Measurements from ENCODE around the gene MSN. TPM values are rescaled to one million over a fixed set of nuclear protein-coding genes. Genes with fewer than 3 reads are reported as not detected.

MSN gene
- total and polyA plus RNA-seq, 10 of the 15 experiments (the other 5 are each of a cell fraction or from before 2014, with no cell fraction given): 93.8 to 432 (median 270) TPM

DNA sequence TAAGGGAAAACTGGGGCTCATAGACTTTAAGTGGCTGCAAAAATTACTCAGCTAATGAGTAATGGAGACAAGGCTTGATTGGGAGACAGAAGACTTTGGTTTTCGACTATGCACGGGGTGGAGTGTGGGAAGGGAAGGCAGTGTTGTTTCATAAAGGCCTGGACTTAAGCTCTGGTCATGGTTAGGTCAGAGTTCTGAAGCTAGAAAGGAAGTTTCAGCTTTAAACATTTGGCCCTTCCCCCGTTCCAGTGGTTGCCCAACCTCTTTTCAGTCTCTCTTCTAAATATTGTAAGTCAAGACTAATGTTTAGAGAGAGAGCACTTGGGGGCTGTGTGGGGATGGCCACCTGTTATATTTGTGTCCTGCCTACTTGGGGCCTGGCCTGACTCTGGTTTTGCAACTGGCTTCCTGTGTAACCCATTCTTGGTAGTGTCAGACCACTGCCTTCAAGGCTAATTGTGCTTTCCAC is 21.0 kb downstream of the MSN start (continued):
- TF ChIP-seq RUNX3 (IDR thresholded peaks at IDR 0.05; ENCODE audit: low read length): peak; percentile 73
- TF ChIP-seq CREB1 (IDR thresholded peaks at IDR 0.05; ENCODE audit: low read depth): peak; percentile 26; the same call in 1 of the 2 replicates
- TF ChIP-seq YY1 (IDR thresholded peaks at IDR 0.05; ENCODE audit: low read depth, low read length): no peak
- peak; percentile 20; the same call in 1 of the 2 replicates for TF ChIP-seq RAD21 (IDR thresholded peaks at IDR 0.05; ENCODE audit: insufficient read depth, low read depth, low read length)
- TF ChIP-seq, protein P1, sequence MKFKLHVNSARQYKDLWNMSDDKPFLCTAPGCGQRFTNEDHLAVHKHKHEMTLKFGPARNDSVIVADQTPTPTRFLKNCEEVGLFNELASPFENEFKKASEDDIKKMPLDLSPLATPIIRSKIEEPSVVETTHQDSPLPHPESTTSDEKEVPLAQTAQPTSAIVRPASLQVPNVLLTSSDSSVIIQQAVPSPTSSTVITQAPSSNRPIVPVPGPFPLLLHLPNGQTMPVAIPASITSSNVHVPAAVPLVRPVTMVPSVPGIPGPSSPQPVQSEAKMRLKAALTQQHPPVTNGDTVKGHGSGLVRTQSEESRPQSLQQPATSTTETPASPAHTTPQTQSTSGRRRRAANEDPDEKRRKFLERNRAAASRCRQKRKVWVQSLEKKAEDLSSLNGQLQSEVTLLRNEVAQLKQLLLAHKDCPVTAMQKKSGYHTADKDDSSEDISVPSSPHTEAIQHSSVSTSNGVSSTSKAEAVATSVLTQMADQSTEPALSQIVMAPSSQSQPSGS (IDR thresholded peaks at IDR 0.05; ENCODE audit: low read length): peak; percentile 13; the same call in 1 of the 2 replicates
- peak; percentile 57; the same call in 1 of the 2 replicates for TF ChIP-seq TBL1XR1 (IDR thresholded peaks at IDR 0.05; ENCODE audit: low read depth, low read length)
- 0 out of 2 replicates have a peak, but pooled peaks have one; percentile 50 for TF ChIP-seq CBX5 (IDR thresholded peaks at IDR 0.05; ENCODE audit: low read depth)
- TF ChIP-seq, protein P2, sequence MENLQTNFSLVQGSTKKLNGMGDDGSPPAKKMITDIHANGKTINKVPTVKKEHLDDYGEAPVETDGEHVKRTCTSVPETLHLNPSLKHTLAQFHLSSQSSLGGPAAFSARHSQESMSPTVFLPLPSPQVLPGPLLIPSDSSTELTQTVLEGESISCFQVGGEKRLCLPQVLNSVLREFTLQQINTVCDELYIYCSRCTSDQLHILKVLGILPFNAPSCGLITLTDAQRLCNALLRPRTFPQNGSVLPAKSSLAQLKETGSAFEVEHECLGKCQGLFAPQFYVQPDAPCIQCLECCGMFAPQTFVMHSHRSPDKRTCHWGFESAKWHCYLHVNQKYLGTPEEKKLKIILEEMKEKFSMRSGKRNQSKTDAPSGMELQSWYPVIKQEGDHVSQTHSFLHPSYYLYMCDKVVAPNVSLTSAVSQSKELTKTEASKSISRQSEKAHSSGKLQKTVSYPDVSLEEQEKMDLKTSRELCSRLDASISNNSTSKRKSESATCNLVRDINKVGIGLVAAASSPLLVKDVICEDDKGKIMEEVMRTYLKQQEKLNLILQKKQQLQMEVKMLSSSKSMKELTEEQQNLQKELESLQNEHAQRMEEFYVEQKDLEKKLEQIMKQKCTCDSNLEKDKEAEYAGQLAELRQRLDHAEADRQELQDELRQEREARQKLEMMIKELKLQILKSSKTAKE (IDR thresholded peaks at IDR 0.05; ENCODE audit: low read depth, poor library complexity, severe bottlenecking): no peak
- no peak for TF ChIP-seq STAT1 (conservative IDR thresholded peaks at IDR 0.05)
- no peak for TF ChIP-seq STAT3 (IDR thresholded peaks at IDR 0.05; ENCODE audit: low read depth, low read length)
- TF ChIP-seq RELA (IDR thresholded peaks at IDR 0.05; ENCODE audit: borderline replicate concordance, partially characterized antibody): no peak
- TF ChIP-seq RFX5 (IDR thresholded peaks at IDR 0.05; ENCODE audit: low read depth, low read length): no peak
- TF ChIP-seq, protein P3, sequence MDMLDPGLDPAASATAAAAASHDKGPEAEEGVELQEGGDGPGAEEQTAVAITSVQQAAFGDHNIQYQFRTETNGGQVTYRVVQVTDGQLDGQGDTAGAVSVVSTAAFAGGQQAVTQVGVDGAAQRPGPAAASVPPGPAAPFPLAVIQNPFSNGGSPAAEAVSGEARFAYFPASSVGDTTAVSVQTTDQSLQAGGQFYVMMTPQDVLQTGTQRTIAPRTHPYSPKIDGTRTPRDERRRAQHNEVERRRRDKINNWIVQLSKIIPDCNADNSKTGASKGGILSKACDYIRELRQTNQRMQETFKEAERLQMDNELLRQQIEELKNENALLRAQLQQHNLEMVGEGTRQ (IDR thresholded peaks at IDR 0.05; ENCODE audit: borderline replicate concordance, low read depth, low read length): no peak
- no peak for TF ChIP-seq NR2F1 (conservative IDR thresholded peaks at IDR 0.05)
- TF ChIP-seq SUPT20H (IDR thresholded peaks at IDR 0.05; ENCODE audit: borderline replicate concordance, control insufficient read depth, low read depth, low read length): no peak
- no peak for TF ChIP-seq CHD4 (IDR thresholded peaks at IDR 0.05)
- 0 out of 2 replicates have a peak, but pooled peaks have one; percentile 33 for TF ChIP-seq PAX5 (IDR thresholded peaks at IDR 0.05; ENCODE audit: borderline replicate concordance, low read depth, low read length)
- TF ChIP-seq IKZF1 (conservative IDR thresholded peaks at IDR 0.05): peak; percentile 32; the same call in 1 of the 2 replicates
- no peak for TF ChIP-seq IKZF2 (IDR thresholded peaks at IDR 0.05)

Measured in GM12878 (cell line).